Activated CD8-positive, alpha-beta memory T cell treated with anti-CD3 and anti-CD28 coated beads for 48 hours (primary cell): ENCODE measurements around the gene GPR62.

ENCODE experiments used
- DNase-seq, 3 experiments: peaks; one replicate each; pipeline ENCODE4 v3.0.0-alpha.2; 2020; ENCODE audit warnings: low read depth in 2 of 3, low spot score in 2 of 3

Gene GPR62

DNA sequence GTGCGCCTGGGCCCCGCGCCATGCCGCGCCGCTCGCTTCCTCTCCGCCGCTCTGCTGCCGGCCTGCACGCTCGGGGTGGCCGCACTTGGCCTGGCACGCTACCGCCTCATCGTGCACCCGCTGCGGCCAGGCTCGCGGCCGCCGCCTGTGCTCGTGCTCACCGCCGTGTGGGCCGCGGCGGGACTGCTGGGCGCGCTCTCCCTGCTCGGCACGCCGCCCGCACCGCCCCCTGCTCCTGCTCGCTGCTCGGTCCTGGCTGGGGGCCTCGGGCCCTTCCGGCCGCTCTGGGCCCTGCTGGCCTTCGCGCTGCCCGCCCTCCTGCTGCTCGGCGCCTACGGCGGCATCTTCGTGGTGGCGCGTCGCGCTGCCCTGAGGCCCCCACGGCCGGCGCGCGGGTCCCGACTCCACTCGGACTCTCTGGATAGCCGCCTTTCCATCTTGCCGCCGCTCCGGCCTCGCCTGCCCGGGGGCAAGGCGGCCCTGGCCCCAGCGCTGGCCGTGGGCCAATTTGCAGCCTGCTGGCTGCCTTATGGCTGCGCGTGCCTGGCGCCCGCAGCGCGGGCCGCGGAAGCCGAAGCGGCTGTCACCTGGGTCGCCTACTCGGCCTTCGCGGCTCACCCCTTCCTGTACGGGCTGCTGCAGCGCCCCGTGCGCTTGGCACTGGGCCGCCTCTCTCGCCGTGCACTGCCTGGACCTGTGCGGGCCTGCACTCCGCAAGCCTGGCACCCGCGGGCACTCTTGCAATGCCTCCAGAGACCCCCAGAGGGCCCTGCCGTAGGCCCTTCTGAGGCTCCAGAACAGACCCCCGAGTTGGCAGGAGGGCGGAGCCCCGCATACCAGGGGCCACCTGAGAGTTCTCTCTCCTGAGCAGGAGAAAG is 951 bp downstream of the GPR62 start:
- peak in 1 of 3 experiments; percentile 10 for DNase-seq

DNA sequence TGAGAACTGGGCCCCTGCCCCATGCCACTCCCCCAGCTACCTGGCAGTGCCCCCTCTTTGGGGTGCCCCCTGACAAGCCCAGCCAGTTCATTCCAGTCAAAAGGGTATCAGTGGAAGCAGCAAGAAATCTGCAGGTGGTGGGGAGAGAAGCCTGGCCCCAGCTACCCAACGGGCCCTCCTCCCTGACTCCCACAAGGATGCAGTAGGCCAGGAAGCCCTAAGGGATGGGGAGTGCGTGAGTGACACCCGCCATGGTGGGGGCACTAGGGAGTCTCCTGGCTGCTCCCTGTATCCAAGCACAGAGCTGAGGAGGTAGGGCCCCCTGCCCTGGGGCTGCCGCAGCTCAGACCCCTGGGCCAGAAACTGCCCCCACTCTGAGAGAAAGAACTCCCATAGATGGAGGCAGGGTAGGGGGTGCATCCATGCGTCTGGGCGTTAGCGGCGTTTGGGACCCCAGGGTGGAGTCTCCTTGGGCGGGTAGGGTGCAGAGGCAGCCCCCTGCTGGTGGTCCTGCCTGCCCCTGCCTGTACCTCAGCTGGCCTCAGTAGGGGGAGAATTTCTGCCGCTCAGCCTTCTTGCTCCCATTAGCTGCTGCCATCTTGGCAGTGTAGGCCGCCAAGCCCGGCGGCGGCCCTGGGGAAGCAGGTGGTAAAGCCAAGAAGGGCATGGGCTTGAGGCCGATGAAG is 2.5 kb downstream of the GPR62 start:
- DNase-seq, result no peak

DNA sequence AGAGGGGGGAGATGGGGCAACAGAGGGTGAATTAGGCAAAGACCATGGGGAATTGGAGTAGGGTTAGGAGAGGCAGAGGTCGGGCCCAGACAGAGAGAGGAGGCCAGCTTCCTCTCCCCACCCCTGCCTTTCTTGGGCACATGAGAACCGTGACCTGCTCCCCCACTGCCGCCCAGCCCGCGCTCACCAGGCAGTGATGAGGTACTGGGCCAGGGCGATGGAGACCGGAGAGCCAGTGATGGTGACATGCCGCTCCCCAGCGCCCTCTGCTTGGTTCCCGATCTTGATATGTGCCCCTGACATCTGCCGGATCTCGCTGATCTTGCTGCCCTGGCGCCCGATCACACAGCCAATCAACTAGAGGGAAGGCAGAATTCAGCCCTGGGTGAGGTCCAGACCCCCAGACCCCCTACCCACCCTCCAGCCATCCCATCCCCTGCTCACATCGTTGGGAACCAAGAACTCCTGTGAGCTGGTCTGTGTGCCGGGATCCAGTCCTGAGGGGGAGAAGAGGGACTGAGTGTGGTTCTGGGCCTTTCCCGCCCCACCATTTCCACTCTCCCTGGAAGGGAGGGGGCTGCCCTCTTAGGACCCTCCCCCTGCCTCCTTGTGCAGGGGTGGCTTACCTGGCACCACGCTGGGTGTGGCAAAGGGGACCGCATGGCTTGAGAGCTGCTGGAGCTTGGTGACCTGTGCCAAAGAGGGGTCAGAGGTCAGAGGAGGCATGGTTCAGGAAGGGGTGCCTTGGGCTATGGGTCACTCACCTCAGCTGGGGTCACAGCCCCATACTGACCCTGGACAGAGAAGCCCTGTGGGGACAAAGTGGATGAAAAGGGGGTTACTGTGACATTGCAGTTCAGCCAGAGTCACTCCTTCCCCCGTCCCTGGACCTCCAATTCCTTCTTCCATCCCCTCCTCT is 3.7 kb downstream of the GPR62 start:
- no peak for DNase-seq

DNA sequence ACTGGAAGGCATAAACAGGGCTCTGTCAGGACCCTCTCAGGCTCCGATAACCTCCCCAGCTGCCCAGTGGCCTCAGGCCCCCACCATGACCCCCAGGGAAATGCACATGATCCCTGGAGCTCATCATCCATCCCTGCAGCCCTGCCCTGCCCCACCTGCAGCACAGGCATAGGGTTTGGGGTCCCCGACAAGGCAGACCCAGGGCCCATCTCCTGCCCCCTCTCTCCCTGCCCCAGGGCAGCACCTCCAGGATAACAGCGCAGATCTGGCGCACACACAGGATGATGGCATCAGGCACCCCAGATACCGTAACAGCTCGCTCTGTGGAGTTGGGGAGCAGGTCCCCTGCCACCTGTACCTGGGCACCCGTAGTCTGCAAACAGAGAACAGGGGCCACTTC is 4.5 kb downstream of the GPR62 start:
- DNase-seq, result no peak

DNA sequence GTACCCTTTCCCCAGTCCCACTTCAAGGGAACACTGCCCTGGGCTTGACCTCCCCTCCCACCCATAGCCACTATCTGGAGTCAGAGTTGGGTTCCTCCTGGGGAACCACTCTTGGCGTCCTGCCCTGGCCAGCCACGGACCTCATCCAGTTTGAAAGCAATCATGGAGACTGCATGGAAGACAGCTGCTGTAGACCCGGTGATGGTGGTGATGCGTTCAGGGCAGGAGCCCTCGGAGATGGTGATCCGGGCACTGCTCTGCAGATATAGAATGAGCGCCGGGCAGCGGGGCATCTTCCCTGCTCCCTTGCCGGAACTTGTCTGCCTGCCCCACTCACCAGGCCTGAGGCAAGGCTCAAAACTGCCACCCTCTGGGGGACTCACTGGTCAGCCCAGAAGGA is 5.2 kb downstream of the GPR62 start:
- DNase-seq, result no peak

DNA sequence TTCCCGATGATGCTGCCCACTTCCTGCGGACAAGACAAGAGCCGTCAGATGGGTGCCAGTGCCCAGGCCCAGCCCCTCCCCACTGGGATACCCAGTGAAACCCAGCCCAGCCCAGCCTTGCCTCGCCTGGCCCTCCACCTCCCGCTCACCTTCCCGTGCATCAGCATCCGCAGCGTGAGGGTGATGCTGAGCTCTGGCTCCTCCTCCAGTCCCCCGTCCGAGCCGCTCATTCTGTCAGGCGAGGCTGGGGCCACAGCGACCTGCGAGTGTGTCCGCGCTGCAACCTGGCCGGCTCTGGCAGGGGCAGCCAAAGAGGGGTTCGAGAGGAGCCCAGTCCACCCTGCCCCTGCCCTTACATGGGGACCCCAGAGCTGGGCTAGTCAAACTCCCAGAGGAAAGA is 5.8 kb downstream of the GPR62 start:
- DNase-seq, result no peak

DNA sequence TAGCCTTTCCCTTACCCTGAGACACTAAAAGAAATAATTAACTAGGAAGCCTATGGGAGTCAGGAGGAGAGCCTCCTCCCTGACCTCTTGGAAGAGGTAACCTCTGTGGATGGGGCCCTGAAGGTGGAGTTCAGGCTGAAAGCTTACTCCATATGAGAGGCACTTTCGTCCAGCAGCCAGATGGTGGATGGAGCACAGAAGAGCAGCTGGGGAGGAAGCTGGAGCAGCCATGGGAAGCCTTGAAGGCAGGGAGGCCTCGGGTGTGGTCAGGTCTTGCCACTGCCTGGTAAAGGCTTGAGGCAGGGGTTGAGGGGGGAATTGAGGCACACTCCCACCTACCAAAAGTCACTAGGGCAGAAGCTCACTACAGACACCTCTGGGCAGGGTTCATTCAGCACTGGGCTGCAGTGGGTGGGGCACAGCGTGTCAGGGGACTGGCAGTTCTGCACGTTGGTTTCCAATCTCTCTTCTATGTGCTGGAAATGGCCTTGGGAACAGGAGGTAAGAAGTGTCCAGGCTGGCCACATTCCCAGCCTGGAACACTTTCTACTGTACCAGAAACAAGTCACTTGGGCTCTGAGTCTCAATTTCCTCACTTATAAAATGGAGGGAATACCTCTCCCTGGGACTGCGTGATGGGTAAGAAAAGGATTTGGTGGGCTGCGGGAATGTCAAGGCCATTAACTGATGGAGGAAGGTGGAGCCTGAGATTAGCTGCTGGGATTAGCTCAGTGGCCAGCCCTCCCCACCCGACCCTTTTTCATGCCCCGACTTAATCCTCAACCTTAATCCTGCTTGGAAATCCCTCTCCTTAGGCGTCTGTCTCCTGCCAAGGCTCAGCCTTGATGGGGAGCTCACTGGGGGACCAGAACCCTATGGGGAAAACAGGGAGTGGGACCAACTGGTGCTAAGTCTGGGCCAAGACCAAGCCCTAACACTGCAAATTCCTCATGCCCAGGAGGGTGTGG is 6.7 kb downstream of the GPR62 start:
- DNase-seq, result no peak

DNA sequence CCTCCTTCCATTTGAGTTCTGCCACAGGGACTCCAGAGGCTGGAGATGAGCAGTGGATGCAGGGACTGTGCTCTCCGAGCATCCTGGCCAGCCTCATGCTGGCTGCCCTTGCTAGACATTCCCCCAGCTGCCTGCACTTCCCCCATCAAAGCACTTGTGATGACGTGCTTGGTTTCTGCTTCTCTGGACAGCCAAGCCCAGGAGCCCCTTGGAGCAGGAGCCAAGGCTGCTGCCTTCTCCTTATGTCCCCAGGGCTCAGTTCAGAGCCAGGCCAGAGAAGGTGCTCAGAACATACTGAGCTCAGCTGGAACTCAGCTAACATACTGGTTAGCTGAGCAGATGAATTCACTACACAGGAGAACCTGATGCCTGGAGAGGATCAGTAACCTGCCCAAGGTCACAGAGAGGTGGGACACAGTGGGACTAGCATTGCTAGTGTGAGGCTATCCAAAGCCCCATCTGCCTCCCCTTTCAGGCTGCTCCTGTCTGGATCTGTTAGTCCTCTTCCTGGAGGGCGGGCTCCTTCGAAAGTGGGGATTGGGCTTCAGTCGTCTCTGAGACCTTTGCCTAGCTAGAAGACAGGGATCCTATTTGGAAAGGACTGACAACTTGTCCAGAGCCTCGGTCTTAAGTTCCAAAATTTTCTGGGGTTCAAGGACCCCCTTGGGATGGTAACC is 7.8 kb downstream of the GPR62 start:
- no peak for DNase-seq

DNA sequence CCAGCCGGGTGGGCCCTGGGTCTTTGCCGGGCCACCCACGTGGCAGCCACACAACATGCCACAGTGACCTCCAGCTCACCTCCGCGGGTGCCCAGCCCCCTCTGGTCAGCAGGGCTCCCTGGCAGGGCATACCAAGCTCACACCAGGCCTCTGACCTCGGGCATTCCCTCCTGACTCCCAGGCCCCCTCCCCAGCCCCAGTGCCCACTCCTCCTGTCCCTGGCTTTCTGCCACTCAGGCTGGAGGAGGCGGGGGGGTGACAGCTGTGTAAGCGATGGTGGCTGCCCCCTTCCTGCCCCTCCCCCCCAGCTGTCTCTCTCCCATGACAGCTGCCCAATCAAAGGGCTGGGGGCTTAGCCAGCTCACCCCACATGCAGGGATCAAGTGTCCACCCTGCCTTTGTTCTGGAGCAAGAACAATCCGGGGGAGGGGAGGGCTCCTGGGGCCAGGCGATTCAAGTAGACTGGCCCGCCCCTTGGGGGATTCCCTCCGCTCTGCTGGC is 8.8 kb downstream of the GPR62 start:
- DNase-seq, result no peak

DNA sequence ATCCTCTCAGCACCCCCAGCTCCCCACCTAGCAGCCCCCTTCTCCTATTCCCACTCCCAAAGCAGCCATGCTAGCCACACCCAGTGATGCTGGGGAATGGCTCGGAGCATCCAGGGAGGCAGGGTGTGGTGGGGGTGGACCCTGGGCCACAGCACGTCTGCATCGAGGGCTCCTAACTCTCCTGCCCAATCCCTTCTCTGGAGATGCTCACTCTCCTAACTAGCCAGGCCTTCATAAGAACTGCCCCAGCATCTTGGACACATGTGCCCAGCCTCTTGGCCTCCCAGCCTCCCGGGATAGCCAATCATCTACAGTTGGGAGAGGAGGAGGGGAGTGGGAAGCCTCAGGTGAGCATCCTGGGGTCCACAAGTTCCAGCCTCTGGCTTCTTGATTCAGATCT is 9.3 kb downstream of the GPR62 start:
- DNase-seq, result no peak

DNA sequence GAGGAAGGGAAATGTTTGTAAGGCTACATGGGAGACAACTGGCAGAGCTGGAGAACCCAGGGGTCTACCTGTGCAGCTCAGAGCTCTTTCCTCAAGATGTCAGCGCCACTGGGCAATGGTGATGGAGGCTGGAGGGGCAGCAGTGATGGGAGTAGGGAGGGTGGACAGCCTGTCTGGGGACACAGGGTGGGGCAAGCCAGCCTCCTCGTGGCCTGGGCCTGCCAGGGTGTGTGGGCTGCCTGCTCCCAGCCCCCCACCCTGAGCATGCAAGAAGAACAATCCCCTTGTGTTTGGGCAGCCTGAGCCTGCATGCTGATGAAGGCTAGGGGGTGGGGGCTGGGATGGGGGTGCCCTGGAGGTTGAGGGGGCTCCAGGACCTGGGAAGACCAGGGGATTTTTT is 10.8 kb downstream of the GPR62 start:
- no peak for DNase-seq

DNA sequence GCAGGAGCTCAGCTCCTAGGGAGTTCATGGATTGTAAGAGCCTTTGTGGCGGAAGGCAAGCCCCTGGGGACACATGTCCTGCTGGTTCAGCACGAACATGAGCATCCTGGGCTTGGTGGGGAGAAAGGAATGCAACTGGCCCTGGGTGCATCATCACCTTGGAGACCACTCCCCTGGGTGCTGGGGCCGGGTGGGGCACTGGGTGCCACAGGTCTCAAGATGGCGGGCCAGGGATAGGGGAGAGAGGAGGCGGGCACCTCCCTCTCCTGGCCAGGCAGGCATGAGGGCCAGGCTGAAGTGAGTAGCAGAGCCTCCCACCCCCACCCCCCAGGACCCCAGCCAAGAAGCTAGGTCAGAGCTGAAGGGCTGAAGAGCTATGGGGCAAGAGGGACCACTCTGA is 11.3 kb downstream of the GPR62 start:
- no peak for DNase-seq

DNA sequence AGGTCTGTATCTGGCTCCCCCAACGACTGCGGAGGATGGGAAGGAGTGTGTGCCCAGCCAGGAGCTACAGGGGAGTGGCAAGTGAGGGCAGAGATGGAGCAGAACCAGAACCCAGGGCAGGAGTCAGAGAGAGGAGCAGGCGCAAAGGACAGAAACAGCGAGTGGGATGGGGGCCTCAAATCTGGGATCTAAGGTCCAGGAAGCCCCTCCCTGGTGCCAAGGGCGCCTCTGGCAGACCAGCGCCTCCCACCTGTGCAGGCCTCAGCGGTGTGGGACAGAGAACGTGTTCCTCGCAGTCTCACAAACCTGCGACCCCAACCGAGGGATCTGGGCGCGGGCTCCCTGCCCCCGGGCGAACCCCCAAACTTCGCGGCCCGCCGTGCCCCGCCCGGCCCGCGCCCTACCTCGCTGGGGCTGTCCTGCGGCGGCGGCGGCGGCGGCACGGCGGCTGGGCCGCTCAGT is 11.8 kb downstream of the GPR62 start:
- DNase-seq, result no peak

DNA sequence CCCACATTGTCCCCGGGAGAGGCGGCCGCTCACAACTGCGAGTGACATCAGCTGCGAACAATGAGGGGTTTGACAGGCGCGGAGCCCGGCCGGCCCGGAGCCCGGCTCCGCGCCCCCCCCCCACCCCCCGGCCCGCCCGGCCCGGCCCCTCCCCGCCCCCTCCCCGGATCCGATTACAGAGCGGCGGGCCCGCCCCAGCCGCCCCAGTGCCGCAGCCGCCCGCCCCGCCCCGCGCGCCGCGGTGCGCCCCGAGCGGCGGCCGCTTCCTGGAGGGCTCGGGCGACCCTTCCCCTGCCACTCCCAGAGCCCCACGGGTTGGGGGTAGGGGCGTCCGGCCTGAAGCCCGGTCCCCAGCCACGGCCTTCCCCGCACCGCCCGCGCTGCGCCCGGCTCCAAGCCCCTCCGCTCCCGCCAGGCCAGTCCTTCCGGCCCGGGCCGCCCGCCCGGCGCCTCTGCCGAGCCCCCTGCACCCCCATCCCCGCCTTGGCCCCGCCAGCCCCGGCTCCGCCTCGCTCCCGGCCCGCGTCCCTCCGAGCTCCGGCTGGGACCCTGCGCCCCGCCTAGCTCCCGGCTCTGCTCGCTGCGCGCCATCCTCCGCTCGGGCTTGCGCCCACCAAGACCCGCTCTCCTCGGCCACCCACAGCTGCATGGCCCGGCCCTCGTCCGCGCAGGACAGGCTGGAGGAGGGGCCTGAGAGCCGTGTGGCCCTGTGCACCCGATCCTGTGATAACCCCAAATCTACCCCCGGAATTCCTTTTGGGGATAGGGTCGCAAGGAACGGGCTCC is 12.4 kb downstream of the GPR62 start, which contains the start of gene PCBP4:
Gene PCBP4, minus strand, starts transcription at position 71 of the 786 bp plus-strand sequence. CDS start 6,214 bp downstream, outside the sequence.
- DNase-seq, result no peak

DNA sequence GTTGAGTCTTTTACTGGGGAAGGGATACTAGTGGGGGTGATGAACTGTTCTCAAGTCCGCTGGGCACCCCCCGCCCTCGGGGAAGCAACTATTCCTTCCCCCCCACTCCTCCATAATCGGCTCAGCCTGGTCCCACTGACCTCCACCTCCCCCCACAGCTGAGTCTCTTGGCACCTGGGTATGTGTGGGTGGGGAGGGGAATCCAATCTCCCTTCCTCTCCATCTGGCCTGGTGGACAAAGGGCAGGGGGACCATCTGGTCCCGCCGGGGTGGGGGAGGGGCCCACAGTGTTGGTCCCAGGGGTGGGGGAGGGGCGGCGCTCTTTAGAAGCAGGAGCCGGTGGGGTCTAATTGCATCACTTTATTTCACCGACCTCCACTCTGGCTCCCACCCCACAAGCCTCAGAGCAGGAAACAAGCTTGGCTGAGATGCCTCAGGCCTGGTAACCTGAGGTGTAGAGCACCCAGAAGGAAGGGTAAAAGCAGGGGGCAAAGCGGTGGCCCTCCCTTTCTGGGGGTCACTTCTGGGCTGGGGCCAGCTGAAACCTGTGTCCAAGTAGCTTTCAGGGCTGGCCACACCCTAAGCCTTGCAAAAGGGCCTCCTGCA is 13.1 kb downstream of the GPR62 start:
- no peak for DNase-seq

DNA sequence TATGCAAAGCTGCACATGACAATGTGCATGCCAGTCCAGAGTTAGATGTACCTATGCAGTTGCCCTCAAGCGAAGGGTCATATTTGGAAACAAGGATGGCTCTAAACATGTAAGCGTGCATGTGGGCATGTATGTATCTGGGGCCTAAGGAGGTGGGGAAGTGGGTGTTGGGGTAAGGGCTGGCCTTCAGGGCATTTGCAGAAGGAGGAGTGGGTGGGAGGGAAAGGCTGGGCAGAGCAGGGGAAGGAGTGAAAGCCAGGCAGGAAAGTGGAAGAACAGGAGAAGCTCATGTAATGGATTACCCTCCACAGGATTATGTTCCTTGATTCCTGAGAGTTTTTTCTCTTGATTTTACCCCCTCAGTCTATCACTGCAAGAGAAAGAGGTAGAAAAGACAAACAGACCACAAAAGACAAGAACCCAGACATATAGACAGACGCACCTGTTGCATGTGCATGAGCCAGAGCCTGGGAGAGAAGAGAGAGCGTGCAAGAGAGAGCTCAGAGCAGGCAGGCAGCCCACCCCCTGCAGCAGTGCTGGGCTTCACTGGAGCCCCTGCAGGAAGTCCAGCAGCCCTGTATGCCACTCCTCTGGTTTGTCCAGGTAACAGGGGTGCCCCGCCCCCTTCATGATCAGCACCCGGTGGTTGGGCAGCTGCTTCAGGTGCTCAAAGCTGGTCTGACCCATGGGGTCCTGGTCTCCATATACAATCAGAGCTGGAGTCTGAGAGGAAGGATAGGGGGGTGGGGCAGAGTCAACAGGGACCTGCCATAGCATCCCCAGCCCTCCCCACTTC is 13.9 kb downstream of the GPR62 start:
- DNase-seq, result no peak

DNA sequence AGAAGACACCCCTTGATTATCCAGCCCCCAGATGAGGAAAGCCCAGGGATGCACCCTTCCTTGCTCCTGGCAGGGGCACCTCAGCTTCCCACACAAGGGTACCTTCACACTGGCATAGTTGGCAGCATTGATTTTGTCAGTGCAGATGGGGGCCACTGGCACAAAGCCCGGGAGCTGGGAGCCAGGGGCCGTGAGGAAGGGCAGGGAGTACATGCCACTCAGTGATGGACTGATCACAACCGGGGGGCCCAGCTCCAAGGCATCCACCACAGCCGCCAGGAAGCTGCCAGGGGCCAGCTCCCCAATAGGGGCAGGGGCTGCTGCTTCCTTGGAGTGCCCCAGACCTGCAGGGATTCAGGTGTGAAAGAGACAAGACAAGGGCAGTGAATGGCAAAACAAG is 14.7 kb downstream of the GPR62 start:
- DNase-seq, result no peak
